ENCODE data around the gene SLC9A1.

Gene SLC9A1

GRCh38 chr1:27150183-27150582 is 4.7 kb downstream of the SLC9A1 start:
- DNase-seq = no peak

GRCh38 chr1:27149762-27150113 is 5.2 kb downstream of the SLC9A1 start:
- DNase-seq = no peak

- no peak for DNase-seq
Measured at GRCh38 chr1:27149084-27149761, 5.7 kb downstream of the SLC9A1 start.

GRCh38 chr1:27148591-27148990 is 6.3 kb downstream of the SLC9A1 start:
- DNase-seq = no peak

- DNase-seq = no peak
Measured at GRCh38 chr1:27147842-27148518, 6.9 kb downstream of the SLC9A1 start.

GRCh38 chr1:27145934-27146354 is 9.0 kb downstream of the SLC9A1 start:
- no peak for DNase-seq

- DNase-seq = no peak
Measured at GRCh38 chr1:27144920-27145661, 9.8 kb downstream of the SLC9A1 start.

GRCh38 chr1:27144049-27144748 is 10.7 kb downstream of the SLC9A1 start:
- DNase-seq = no peak

GRCh38 chr1:27143401-27143800 is 11.5 kb downstream of the SLC9A1 start:
- DNase-seq = no peak

- no peak for DNase-seq
Measured at GRCh38 chr1:27142464-27142863, 12.5 kb downstream of the SLC9A1 start.

- DNase-seq = no peak
Measured at GRCh38 chr1:27141266-27142003, 13.5 kb downstream of the SLC9A1 start.

- no peak for DNase-seq
Measured at GRCh38 chr1:27139980-27140379, 14.9 kb downstream of the SLC9A1 start.

- no peak for DNase-seq
Measured at GRCh38 chr1:27138927-27139326, 16.0 kb downstream of the SLC9A1 start.

- DNase-seq = no peak
Measured at GRCh38 chr1:27138368-27138767, 16.6 kb downstream of the SLC9A1 start.

- no peak for DNase-seq
Measured at GRCh38 chr1:27137544-27138075, 17.3 kb downstream of the SLC9A1 start.

GRCh38 chr1:27136998-27137542 is 17.9 kb downstream of the SLC9A1 start:
- peak; percentile 59 for DNase-seq

GRCh38 chr1:27136236-27136551 is 18.7 kb downstream of the SLC9A1 start:
- no peak for DNase-seq

GRCh38 chr1:27135541-27136235 is 19.2 kb downstream of the SLC9A1 start:
- no peak for DNase-seq

- no peak for DNase-seq
Measured at GRCh38 chr1:27133991-27134390, 20.9 kb downstream of the SLC9A1 start.

- no peak for DNase-seq
Measured at GRCh38 chr1:27133158-27133557, 21.8 kb downstream of the SLC9A1 start.

GRCh38 chr1:27132624-27133023 is 22.3 kb downstream of the SLC9A1 start:
- DNase-seq = no peak

GRCh38 chr1:27132147-27132546 is 22.8 kb downstream of the SLC9A1 start:
- DNase-seq = no peak
